DND-41 (cell line): Measurements from ENCODE around the gene B3GNT5.

ENCODE experiments used
- ATAC-seq: fragments of 200-7000 bp; cut with Tn5 transposase; 3 replicates; pipeline ENCODE4 v1.9.1; 2021; ENCODE audit warnings: low read depth; ENCODE audit not compliant: insufficient read depth
- DNase-seq: peaks from one replicate; pipeline ENCODE4 v3.0.0-alpha.2; 2020
- H2AFZ ChIP-seq: 2 replicates; pipeline ENCODE4 v1.6.0; 2012; ENCODE audit warnings: low read depth, low read length
- H3K27ac ChIP-seq: 2 replicates; pipeline ENCODE4 v1.5.1; 2012; ENCODE audit warnings: low read length, inconsistent platforms
- H3K27me3 ChIP-seq: fragments of 200-600 bp; sonication (generic); 2 replicates; pipeline ENCODE4 v1.6.0; 2012; ENCODE audit warnings: low read length, mild to moderate bottlenecking, inconsistent platforms; ENCODE audit not compliant: insufficient read depth, poor library complexity
- H3K36me3 ChIP-seq: 2 replicates; pipeline ENCODE4 v1.5.1; 2012; ENCODE audit warnings: low read length, inconsistent platforms; ENCODE audit not compliant: insufficient read depth
- H3K4me1 ChIP-seq: 2 replicates; pipeline ENCODE4 v1.5.1; 2012; ENCODE audit warnings: mild to moderate bottlenecking, low read length; ENCODE audit not compliant: insufficient read depth
- H3K4me2 ChIP-seq: 2 replicates; pipeline ENCODE4 v1.6.0; 2012; ENCODE audit warnings: mild to moderate bottlenecking, moderate library complexity, low read length, inconsistent platforms; ENCODE audit not compliant: insufficient read depth
- H3K4me3 ChIP-seq, 2 experiments: fragments of 200-600 bp in 1 of 2; shearing (Covaris generic) in 1 of 2; 2 replicates each; pipeline ENCODE4 v1.5.1; 2012 to 2016; ENCODE audit warnings: inconsistent platforms in 2 of 2, low read length in 2 of 2, mild to moderate bottlenecking in 2 of 2, low read depth in 1 of 2, moderate library complexity in 1 of 2
- H3K79me2 ChIP-seq: 2 replicates; pipeline ENCODE4 v1.6.0; 2012; ENCODE audit warnings: low read length, inconsistent platforms; ENCODE audit not compliant: insufficient read depth
- H3K9ac ChIP-seq: 2 replicates; pipeline ENCODE4 v1.6.0; 2012; ENCODE audit warnings: low read depth, mild to moderate bottlenecking, inconsistent platforms, low read length, moderate library complexity
- H3K9me3 ChIP-seq: 2 replicates; pipeline ENCODE4 v1.5.1; 2012; ENCODE audit warnings: low read length, moderate library complexity, mild to moderate bottlenecking, inconsistent platforms; ENCODE audit not compliant: insufficient read depth, severe bottlenecking
- H4K20me1 ChIP-seq: 2 replicates; pipeline ENCODE4 v1.6.0; 2012; ENCODE audit warnings: low read length; ENCODE audit not compliant: insufficient read depth
- CTCF ChIP-seq: IDR thresholded peaks from 2 replicates; pipeline ENCODE4 v1.5.1; 2012; ENCODE audit warnings: borderline replicate concordance, low read length, moderate library complexity, mild to moderate bottlenecking; ENCODE audit not compliant: poor library complexity, severe bottlenecking; ENCODE audit errors: extremely low read depth
- EZH2 ChIP-seq: IDR thresholded peaks from 3 replicates; pipeline ENCODE4 v1.6.1; 2012; ENCODE audit warnings: borderline replicate concordance, low read depth, mild to moderate bottlenecking, moderate library complexity, low read length, inconsistent platforms; ENCODE audit not compliant: severe bottlenecking

Gene B3GNT5

GRCh38 chr3:183252973-183253527, at the start of gene B3GNT5:
B3GNT5 (plus strand) TSS chr3:183253253; CDS start chr3:183269799, 16,546 bp downstream.
- no peak for DNase-seq
- H3K4me1 ChIP-seq, result no peaks in the 10 kb centered on the region
- ATAC-seq, result no peak
- no peak within 1 kb of the TSS for H3K4me3 ChIP-seq
- no peak within 1 kb of the TSS for H3K4me2 ChIP-seq
- H3K9me3 ChIP-seq, result no peaks in the 10 kb centered on the region
- no peaks in the 10 kb centered on the region for H3K27me3 ChIP-seq
- no peak within 1 kb of the TSS for H3K27ac ChIP-seq
- H3K36me3 ChIP-seq, result no peaks in the 10 kb centered on the region
- no peak within 1 kb of the TSS for H3K9ac ChIP-seq
- H2AFZ ChIP-seq, result no peak within 1 kb of the TSS
- no peaks in the 10 kb centered on the region for H3K79me2 ChIP-seq
- H4K20me1 ChIP-seq, result no peaks in the 10 kb centered on the region
- no peak for TF ChIP-seq CTCF

- no peak for DNase-seq
- H3K79me2 ChIP-seq, result no peaks in the 10 kb centered on the region
- no peaks in the 10 kb centered on the region for H3K36me3 ChIP-seq
- H2AFZ ChIP-seq, result no peak overlapping the region
- no peak overlapping the region for H3K4me2 ChIP-seq
- H3K4me3 ChIP-seq, result no peak overlapping the region
- H3K27ac ChIP-seq, result no peak overlapping the region
- no peaks in the 10 kb centered on the region for H3K9me3 ChIP-seq
- TF ChIP-seq EZH2, result no peak
- no peak for TF ChIP-seq CTCF
- ATAC-seq, result no peak
- peaks cover 12% of the 10 kb centered on the region for H3K4me1 ChIP-seq
- H3K9ac ChIP-seq, result no peak overlapping the region
- H3K27me3 ChIP-seq, result peaks cover 4% of the 10 kb centered on the region
- H4K20me1 ChIP-seq, result no peaks in the 10 kb centered on the region
Measured at GRCh38 chr3:183203670-183204069, 49.4 kb upstream of the B3GNT5 start.

- ATAC-seq (no peak), DNase-seq (no peak)
- Histone ChIP-seq H3K9ac (no peak overlapping the region), H3K36me3 (no peaks in the 10 kb centered on the region), H2AFZ (no peak overlapping the region), H4K20me1 (no peaks in the 10 kb centered on the region), H3K4me2 (no peak overlapping the region), H3K79me2 (no peaks in the 10 kb centered on the region), H3K4me1 (no peaks in the 10 kb centered on the region), H3K27me3 (peaks cover 4% of the 10 kb centered on the region), H3K4me3 (no peak overlapping the region), H3K27ac (no peak overlapping the region), H3K9me3 (no peaks in the 10 kb centered on the region)
- no peak for TF ChIP-seq EZH2
- TF ChIP-seq CTCF, result no peak
Measured at GRCh38 chr3:183208260-183208659, 44.8 kb upstream of the B3GNT5 start.

GRCh38 chr3:183208800-183209199, 44.3 kb upstream of the B3GNT5 start:
- no peak overlapping the region for H3K4me3 ChIP-seq
- H3K36me3 ChIP-seq, result no peaks in the 10 kb centered on the region
- peaks cover 4% of the 10 kb centered on the region for H3K27me3 ChIP-seq
- no peak overlapping the region for H3K4me2 ChIP-seq
- H3K79me2 ChIP-seq, result no peaks in the 10 kb centered on the region
- no peak overlapping the region for H3K9ac ChIP-seq
- no peaks in the 10 kb centered on the region for H4K20me1 ChIP-seq
- DNase-seq (no peak), ATAC-seq (no peak)
- H3K27ac ChIP-seq, result no peak overlapping the region
- no peaks in the 10 kb centered on the region for H3K9me3 ChIP-seq
- H3K4me1 ChIP-seq, result no peaks in the 10 kb centered on the region
- H2AFZ ChIP-seq, result no peak overlapping the region
- TF ChIP-seq EZH2 (no peak), CTCF (no peak)
